ENCODE data around the gene PCNX1.
"Not testable (repeated sequence)": the region's sequence is repeated elsewhere in the genome, so short reads cannot be mapped to it uniquely, and the experiment has no call there.

PCNX1 gene

DNA sequence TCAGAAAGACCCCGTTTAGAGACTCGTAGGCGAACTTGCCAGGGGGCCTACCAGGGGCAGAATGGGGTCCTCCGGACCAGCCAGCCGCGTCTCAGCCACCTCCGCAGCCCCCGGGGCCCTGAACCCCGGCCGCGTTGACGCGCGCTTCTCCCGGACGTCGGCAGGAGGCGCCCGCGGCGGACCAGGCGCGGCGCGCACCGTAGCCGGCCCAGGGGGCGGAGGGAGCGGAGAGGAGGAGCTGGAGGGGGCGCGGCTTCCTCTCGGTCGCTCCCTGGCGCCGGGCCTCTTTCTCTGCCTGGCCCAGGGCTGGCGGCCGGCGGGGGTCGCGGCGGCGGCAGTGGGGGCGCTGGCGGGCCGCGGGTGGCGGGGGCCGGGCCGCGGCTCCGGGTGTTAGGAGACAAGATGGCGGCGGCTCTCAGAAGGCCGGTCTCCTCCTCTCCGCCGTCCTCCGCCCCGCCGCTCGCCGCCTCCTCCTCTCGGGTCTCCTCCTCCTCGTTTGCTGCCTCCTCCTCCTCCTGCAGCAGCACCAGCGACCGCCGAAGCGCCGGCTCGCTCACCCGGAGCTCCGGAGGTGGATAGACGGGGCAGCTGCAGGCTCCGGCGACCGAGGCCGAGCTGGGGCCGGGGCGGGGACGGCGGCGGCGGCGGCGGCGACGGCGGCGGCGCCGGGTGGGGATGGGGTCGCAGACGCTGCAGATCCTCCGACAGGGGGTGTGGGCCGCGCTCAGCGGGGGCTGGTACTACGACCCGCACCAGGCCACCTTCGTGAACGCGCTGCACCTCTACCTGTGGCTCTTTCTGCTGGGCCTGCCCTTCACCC is at the start of gene PCNX1:
Gene PCNX1 (plus strand): TSS at position 284 of the 820 bp plus-strand sequence. CDS start 392 bp downstream, at position 676.
- peak; percentile 6 for DNase-seq

DNA sequence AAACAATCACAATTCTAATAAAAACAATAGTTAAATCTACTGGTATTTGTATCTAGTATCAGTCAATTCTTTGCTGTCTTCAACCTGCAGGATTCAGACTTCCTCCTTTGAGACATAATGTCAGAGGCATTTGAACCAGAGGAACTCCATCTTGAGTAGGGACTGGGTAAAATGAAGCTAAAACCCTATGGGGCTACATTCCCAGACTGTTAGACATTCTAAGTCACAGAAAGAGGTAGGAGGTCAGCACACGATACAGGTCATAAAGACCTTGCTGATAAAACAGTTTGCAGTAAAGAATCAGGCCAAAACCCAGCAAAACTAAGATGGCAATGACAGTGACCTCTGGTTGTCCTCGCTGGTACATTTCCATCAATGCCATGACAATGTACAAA is 49.8 kb upstream of the PCNX1 start:
- no peak for DNase-seq

DNA sequence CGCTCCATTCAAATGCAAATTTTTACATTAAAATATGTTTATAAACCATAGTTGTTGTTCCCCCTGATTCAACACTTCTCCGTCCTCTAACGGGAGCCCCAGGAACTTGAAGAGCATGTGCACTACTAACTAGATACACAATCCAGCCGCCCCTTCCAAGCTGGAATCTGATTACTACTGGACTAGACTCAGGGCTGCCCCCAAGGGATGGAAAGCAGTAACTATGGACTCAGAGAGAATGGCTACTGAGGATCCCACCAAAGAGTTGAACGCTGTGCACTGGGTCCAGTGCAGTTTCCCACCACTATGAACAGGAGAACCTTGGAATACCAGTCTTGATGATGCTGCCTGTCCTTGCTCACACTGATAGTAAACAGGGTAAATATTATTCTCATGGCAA is 48.6 kb upstream of the PCNX1 start:
- no peak for DNase-seq

DNA sequence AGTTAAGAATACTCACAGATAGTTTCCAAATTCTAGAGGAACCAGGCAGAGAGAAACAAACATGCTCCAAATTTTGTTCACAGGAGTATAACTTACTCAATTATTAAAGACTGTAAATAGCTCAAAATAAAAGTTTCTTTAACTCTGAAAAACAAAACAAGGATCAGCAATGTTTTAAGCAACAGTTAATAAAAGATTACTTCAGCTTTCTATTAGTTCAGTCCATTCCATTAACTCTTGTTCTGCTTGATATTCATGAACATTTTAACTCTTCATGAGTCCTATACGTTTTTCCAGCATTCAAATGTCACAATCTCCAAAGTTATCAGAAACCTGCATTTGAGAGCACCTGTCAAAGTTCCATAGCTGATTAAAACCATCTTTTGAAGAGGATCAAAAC is 40.3 kb upstream of the PCNX1 start:
- not testable (repeated sequence) for DNase-seq

DNA sequence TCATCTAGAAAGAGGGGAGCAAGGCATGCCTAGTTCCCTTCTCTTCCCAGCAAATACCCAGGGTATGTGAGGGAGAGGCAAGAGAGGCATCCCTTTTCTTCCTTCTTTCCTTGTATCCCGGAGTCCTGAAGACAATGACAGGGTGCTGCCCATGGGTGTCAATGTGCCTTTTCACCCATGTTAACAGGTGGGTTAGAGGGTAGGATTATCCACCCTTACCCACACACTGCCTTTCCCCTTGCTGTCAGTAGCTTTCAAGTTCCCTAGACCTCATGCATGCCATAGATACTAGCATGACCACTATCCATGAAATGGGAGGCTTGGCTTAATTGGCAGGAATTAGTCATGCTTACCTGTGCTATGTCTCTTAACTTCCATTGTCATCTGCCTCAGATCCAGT is 36.3 kb upstream of the PCNX1 start:
- DNase-seq: no peak

DNA sequence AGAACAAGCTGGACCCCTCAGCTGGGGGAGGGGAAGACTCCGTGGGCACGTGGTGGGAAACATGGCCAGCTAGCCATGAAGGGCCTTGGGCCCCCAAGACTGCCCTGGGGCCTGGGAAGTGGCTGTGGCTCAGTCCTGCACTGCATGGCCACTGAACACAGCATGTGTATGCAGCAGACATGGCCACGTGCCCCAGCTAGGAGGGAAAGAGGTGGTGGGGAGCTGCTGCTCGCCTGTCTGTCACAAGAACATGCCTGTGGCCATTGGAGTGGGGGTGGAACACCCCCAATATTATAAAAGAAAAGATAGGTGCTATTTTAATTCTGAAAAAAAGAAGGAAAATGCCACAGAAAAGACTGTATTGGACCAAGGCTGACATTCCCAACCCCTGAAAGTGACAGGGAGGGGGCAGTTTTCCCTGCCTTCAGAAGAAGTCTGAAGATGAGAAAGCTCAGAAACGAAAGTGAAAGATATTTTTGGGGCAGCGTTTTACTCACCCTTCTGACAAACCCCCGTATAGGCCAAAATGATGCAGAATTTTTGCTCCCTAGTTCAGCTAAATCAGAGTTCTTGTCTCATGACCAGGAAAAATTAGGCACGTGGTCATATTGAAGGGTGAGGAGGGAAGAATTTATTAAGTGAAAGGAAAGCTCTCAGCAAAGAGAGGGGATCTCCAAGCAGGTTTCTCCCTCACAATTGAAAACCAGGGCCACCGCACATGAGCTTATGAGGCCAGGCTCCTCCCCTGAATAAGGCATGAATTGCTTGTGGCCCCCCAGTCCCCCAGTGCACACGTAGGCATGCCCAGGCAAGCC is 35.2 kb upstream of the PCNX1 start:
- no peak for DNase-seq

DNA sequence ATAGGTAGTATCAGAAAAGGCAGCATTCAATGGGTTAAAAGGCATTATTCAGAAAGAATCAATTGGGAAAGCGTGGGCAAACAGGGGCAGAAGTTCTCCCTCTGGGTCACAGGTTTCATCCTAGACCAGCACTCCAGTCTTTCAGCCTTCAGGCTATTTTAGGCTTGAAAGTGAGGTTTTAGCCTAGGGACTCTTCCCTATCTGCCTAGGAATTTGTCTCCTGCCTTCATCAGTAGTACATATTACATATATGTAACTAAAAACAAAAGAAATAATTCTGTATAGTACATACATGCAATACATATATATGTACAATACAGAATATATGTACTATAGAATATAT is 34.6 kb upstream of the PCNX1 start:
- DNase-seq: no peak

DNA sequence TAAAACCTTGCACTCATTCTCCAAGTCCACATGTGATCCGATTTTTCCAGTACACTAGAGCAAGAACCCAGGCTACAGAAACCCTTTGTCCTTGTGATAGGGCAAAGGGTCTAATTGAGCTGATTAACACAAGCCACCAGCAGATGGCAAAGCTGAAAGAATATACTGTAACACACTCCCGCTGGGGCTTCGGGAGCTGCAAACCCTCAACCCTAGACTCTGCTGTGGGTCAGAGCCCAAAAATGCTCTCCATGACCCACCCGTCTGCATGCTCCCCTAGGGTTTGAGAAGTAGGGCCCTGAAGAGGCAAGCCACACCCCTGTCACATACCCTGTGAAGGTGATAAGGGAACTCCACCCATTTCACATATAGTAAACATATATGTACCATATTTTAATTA is 33.6 kb upstream of the PCNX1 start:
- DNase-seq: no peak

DNA sequence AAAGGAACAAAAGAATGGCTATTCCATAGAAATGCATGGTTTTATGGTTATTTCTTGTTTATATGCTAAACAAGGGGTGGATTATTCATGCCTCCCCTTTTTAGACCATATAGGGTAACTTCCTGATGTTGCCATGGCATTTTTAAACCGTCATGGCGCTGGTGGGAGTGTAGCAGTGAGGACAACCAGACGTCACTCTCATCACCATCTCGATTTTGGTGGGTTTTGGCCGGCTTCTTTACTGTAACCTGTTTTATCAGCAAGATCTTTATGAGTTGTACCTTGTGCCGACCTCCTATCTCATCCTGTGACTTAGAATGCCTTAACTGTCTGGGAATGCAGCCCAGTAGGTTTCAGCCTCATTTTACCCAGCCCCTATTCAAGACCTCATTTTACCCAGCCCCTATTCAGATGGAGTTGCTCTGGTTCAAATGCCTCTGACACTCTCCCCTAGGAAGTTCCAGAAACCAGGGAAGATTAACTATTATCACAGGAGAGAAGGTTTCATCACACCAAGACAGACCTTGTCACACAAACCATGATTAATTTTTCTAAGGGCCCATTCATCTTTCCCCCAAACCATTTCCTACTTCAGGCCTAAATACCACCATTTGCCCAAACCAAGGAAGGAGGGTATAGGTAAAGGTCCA is 31.3 kb upstream of the PCNX1 start:
- DNase-seq: not testable (repeated sequence)

DNA sequence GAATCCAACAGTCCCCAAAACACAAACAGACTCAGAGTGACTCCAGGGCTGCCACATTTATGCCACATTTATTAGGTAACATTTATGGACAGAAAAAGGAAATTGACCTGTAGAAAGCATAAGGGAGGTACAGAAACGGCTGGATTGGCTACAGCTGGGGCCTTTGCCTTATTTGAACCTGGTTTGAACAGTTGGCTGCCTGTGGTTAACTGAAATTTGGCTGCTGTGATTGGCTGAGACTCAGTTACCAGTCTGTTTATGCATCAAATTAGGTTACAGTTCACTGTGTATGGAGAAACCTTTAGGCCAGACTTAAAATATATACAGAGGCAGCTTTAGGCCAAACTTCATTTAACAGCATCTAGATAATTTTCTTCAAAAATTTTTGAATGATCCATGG is 27.8 kb upstream of the PCNX1 start:
- no peak for DNase-seq

DNA sequence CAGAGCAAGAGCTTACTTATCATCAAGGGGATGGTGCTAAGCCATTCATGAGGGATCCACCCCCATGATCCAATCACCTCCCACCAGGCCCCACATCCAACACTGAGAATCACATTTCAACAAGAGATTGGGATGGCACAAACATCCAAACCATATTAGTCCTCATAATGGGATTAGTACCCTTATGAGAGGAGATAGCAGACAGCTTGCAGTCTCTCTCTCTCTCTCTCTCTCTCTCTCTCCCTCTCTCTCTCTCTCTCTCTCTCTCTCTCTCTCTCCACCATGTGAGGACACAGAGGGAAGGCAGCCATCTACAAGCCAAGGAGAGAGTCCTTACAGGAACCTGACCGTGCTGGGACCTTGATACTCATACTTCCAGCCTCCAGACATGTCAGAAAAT is 26.4 kb upstream of the PCNX1 start:
- DNase-seq: not testable (repeated sequence)

DNA sequence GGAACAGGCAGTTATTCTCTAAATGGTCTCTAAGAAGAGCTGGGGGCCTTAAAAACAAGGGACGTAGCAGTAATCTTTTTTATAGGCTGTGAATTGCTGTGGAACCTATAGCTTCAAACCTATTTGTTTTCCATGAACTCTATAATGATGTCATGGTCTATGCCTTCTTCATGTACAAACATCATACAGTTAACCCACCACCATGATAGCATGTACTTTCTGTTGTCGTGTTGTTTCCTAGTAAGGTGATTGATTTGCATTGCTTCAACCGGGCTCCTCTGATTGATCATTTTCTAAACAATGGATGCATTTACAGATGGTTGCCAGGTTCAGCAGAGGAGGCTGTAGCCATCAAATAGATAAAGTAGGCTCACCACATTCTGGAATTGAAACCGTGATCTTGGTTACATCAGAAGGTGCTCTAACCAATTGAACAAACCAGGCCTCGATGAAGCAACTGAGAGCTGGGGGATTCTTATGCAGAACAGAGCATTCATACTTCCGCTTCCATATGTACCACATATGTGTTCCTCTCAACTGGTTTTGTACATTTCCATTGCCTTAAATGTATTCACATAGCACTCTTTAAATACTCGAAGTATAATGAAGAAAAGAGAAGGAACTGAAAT is 25.6 kb upstream of the PCNX1 start:
- peak; percentile 89 for DNase-seq

DNA sequence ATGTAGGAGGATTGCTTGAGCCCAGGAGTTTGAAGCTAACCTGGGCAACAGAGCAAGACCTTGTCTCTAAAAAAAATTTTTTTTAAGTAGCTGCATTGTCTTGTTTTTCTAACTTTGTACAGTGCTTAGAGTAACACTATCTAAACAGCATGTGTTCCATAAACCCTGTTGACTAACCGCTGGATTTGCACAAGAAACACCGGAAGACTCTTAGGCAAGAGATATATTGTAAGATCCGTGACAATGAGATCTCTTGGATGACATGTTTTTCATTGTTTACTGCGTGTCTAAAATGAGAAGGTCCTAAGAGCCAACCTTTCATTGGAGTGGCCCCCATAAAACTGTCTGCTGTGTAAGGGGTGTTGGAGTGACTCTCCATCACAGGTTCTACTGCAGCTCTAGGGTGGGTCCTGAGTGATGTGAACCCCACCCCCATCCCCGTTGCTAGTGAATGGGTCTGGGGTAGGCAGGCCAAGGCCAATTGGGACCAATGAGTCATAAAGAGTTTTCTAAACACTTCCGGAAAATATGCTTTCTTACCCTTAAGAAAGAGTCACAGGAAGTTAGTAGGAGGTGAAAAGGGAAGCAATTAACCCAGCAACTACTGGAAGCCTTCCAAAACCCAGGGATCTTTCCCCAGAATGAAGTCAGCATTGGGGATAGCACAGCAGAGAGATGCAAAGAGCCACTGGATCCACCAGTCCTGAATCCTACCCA is 24.3 kb upstream of the PCNX1 start:
- peak; percentile 89 for DNase-seq

DNA sequence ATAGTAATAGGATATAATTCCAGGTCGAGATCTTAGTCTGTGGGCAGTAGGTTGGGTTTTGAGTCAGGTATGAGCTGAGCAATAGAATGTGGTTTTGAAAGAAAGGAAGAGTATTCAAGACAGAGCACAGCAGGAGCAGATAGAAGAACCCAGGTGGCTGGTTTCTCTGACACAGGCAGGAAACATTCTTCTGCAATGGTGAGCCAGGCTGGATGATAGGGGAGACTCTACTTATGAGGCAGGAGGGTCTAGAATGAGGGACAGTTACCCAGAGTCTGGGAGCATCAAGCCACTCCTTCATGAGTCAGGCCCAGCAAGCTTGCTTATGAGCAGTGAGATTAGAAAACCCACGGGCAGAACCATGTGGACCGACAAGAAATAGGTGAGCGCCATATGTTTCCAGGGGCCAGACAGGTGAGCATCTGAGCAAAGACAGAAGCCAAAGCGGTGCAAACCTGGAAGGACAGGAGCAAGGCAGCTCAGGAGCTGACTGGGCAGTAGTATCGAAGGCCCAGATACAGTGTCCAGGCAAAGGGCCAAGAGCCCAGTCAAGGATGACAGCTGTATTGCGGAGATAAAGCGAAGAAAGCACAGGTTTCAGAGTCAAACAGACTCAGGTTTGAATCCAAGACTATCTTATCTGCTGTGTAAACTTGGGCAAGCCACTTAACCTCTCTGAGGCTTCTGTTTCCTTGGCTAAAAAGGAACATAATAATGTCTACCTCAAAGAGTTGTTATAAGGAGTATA is 22.5 kb upstream of the PCNX1 start:
- no peak for DNase-seq

DNA sequence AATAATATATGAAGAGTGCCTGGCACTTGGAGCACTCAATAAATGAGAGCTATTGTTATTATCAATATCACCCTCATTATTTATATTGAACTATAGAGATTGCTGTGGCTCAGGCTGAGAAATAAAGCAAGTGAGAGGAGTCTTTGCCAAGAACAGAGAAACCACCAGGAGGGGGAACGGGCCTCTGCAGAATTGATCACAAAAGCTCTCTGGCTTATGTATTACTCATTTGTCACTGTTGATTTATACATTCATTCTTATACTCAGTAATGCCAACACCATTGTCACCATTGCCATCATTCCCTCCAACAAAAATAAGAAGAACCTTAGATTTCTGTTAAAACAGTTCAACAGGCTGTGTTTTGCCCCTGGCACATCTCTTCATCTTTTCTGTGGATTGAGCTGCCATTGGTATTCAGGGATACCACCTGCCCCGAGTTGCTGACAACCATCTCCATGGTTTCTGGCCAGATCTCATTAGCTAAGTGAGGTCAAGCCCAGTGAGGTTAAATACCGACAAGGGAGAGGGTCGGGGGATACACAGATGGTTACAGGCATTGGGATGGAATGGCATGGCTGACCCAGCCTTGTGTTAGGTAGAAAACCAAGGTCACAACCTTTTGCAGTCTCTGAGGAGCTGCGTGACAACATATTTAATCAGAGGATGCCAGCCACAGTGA is 21.8 kb upstream of the PCNX1 start:
- no peak for DNase-seq

DNA sequence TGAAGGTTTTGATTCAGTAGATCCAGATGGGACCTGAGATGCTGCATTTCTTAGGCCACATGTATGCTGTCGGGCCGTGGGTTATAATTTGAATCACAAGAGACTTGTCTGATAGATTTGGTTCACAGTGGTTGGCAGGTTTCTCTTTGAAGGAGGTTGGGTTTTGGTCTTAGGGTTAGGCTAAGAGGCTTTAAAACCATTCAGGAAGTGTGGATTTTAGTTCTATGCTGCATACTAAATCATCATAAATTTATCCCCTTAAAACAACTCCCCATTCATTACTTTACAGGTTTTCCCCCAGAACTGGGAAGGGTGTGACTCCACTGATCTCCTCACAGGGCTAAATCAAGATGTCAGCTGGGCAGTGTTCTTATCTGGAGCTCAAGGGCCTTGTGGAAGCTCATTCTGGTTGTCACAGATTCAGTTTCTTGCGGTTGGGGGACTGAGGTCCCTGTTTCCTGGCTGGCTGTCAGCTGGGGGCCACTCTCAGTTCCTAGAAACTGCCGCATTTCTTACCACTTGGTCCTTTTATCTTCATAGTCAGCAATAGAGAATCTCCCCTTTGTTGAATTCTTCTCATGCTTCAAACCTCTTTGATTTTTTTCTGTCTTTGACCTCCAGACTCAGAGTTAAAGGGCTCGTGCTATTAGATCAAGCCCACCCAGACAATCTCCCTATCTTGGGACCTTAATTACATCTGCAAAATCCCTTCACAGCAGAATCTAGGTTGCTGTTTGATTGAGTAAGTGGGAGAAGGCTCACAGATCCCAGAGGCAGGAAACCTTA is 20.6 kb upstream of the PCNX1 start:
- peak; percentile 77 for DNase-seq

DNA sequence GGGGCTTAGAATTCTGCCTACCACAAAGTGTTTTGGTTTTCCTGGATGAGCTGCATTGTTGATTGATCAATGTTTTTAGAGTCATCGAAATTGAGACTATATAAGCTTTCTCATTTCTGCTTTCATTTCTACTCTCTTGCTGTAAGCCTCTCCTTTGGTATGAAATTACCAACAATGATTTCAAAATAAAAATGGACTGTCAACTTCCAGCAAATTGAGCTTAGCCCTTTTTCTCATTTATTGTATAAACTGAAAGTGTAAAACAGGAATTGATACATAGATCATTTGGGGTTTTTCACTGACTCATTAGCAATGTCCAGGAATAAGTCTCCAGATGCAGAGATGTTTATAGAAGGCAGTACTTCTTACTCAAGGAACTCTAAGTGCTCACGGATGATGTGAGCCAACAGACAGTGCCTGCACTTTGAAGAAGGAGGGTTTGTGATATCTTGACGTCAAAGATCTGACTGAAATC is 20.0 kb upstream of the PCNX1 start:
- peak; percentile 23 for DNase-seq

DNA sequence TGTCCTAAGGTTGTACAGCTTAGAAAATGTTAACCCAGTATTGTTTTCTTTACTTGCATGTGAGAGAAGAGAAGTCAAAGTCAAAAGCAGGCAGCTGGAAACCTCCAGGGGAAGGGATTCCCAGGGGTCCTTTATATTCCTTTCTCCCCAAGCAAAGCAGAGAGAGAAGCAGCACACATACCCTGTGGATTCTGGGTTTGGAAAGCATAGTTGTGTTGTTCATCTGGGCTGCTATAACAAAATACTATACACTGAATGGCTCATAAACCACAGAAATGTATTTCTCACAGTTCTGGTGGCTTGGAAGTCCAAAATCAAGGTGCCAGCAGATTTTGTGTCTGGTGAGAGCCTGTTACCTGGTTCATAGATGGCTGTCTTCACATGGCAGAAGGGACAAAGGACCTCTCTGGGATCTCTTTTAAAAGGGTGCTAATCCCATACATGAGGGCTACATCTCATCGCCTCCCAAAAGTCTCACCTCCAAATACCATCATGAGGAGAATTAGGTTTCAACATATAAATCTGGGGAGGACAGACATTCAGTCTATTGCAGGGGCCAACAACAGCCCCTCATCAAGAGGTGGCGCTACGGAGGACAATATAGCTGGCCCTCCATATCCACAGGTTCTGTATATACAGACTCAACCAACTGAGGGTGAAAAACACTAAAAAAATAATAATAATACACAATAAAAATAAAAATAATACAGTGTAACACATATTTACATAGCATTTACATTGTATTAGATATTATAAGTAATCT is 19.3 kb upstream of the PCNX1 start:
- DNase-seq: no peak

DNA sequence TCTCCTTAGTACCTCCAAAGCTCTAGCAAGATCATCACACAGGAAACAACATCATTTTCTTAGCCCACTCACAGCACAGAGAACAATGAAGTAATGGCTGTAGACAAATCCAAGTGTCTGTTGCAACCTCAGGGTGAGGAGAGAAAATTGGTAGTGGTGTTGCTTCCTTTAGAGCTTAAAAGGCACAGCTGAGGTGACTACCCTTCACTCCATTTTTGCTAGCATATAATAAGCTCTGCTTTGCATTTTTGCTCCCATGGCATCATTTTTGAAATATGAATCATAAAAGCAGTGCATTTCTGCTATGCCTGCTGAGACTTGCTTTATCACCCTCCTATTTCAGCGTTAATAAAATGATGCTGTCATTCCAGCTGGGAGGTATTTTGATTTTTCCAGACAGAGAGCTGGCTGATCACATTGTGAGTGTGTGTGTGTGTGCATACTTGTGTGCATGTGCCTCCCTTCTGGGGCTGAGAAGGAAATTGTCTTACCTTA is 18.5 kb upstream of the PCNX1 start:
- DNase-seq: no peak

Measured in SIG-M5 (cell line).